ENCODE measurements around the gene GOLGA6L26.
"Not testable (repeated sequence)": the region's sequence is repeated elsewhere in the genome, so short reads cannot be mapped to it uniquely, and the experiment has no call there.

GOLGA6L26 gene

GRCh38 chr15:23334096-23334495, at the start of gene GOLGA6L26:
TSS of gene GOLGA6L26 (minus strand) at chr15:23334196. CDS start at chr15:23334135, 61 bp downstream.
- DNase-seq: not testable (repeated sequence)

GRCh38 chr15:23381192-23381591, 47.2 kb upstream of the GOLGA6L26 start:
- DNase-seq: not testable (repeated sequence)

- DNase-seq: not testable (repeated sequence)
Observed at GRCh38 chr15:23380700-23381099, 46.7 kb upstream of the GOLGA6L26 start.

GRCh38 chr15:23378946-23379345, 45.0 kb upstream of the GOLGA6L26 start:
- not testable (repeated sequence) for DNase-seq

- DNase-seq: not testable (repeated sequence)
Observed at GRCh38 chr15:23374226-23374625, 40.2 kb upstream of the GOLGA6L26 start.

- not testable (repeated sequence) for DNase-seq
Observed at GRCh38 chr15:23372891-23373600, 39.0 kb upstream of the GOLGA6L26 start.

GRCh38 chr15:23372284-23372683, 38.3 kb upstream of the GOLGA6L26 start:
- no peak for DNase-seq

GRCh38 chr15:23371868-23372267, 37.9 kb upstream of the GOLGA6L26 start:
- not testable (repeated sequence) for DNase-seq

- DNase-seq: not testable (repeated sequence)
Observed at GRCh38 chr15:23371134-23371533, 37.1 kb upstream of the GOLGA6L26 start.

GRCh38 chr15:23370578-23370977, 36.6 kb upstream of the GOLGA6L26 start:
- no peak for DNase-seq

- not testable (repeated sequence) for DNase-seq
Observed at GRCh38 chr15:23364261-23364660, 30.3 kb upstream of the GOLGA6L26 start.

GRCh38 chr15:23362622-23363021, 28.6 kb upstream of the GOLGA6L26 start:
- not testable (repeated sequence) for DNase-seq

GRCh38 chr15:23354448-23354847, 20.5 kb upstream of the GOLGA6L26 start, which contains the start of gene GOLGA8S:
TSS of gene GOLGA8S (plus strand) at chr15:23354748. CDS start at chr15:23354810, 62 bp downstream.
- DNase-seq: not testable (repeated sequence)

GRCh38 chr15:23311233-23311632, 22.8 kb downstream of the GOLGA6L26 start:
- DNase-seq: not testable (repeated sequence)

GRCh38 chr15:23305921-23306320, 28.1 kb downstream of the GOLGA6L26 start:
- DNase-seq: not testable (repeated sequence)

- DNase-seq: not testable (repeated sequence)
Observed at GRCh38 chr15:23304805-23305204, 29.2 kb downstream of the GOLGA6L26 start.

GRCh38 chr15:23304267-23304666, 29.7 kb downstream of the GOLGA6L26 start:
- DNase-seq: not testable (repeated sequence)

GRCh38 chr15:23303654-23304053, 30.3 kb downstream of the GOLGA6L26 start:
- DNase-seq: not testable (repeated sequence)

- not testable (repeated sequence) for DNase-seq
Observed at GRCh38 chr15:23303246-23303645, 30.8 kb downstream of the GOLGA6L26 start.

Data from NCI-H510A treated with DMSO at 0.1 percent for 48 hours (cell line).